Transverse colon (tissue), 4 donors: ENCODE results near the gene IL20. TPM values are rescaled to one million over a fixed set of nuclear protein-coding genes. Genes with fewer than 3 reads are reported as not detected.

Experiments
- DNase-seq: peaks from one replicate; pipeline ENCODE4 v3.0.0-alpha.2; 2019
- H3K27ac ChIP-seq, 4 donors: fragments of 200-600 bp; sonication (generic); 2 replicates each; pipeline ENCODE4 v1.5.1; 2016 to 2018; ENCODE audit warnings: inconsistent platforms in 4 of 4
- H3K27me3 ChIP-seq: fragments of 200-600 bp; sonication (generic); 2 replicates; pipeline ENCODE4 v1.5.1; 2017; ENCODE audit warnings: inconsistent platforms
- H3K36me3 ChIP-seq, 4 donors: fragments of 200-600 bp; sonication (generic); 2 replicates each; pipeline ENCODE4 v1.5.1; 2017 to 2019; ENCODE audit warnings: inconsistent platforms in 4 of 4
- H3K4me1 ChIP-seq, 4 donors: fragments of 200-600 bp; sonication (generic); 2 replicates each; pipeline ENCODE4 v1.5.1; 2017 to 2020; ENCODE audit warnings: inconsistent platforms in 4 of 4
- H3K4me3 ChIP-seq, 4 donors: fragments of 200-600 bp; sonication (generic); 1 replicate in 1 of 4; 2 replicates in 3 of 4; pipeline versions ENCODE4 v1.5.1 to v1.6.1; 2017 to 2019; ENCODE audit warnings: inconsistent platforms in 4 of 4
- H3K9me3 ChIP-seq, 2 donors: fragments of 200-600 bp; sonication (generic); 2 replicates each; pipeline ENCODE4 v1.5.1; 2017 to 2019; ENCODE audit warnings: inconsistent platforms in 2 of 2
- EP300 ChIP-seq: sonication (generic); formaldehyde crosslinking; IDR thresholded peaks from one replicate; pipeline ENCODE4 v1.6.1; 2017; ENCODE audit warnings: antibody characterized with exemption, low read depth
- POLR2A ChIP-seq: fragments of 450-650 bp; IDR thresholded peaks from one replicate; pipeline ENCODE4 v1.6.1; 2016; ENCODE audit warnings: antibody characterized with exemption, mild to moderate bottlenecking, moderate library complexity
- POLR2AphosphoS5 ChIP-seq, 3 donors: sonication (generic); formaldehyde crosslinking; IDR thresholded peaks; one replicate each; pipeline ENCODE4 v1.6.1; 2016; ENCODE audit warnings: antibody characterized with exemption in 3 of 3
- WGBS, 2 donors: methylation state at CpG; one replicate each; pipeline ENCODE4 v1.1.5; 2018; ENCODE audit warnings: low coverage in 1 of 2; 5-methylcytosine and 5-hydroxymethylcytosine counted together
- in situ Hi-C, 4 donors: fragments of 200-750 bp; cut with MboI; loops; one replicate each; pipeline versions ENCODE4 v1.15.0 to v1.15.1; 2017; ENCODE audit warnings: low sequenced_read_pairs in 3 of 4, low pct_ligation_motif_present in 1 of 4, low pct_unique_long_range_greater_than_20kb in 1 of 4
- intact Hi-C: fragments of 100-400 bp; cut with DNase I; formaldehyde crosslinking; loops from one replicate; pipeline ENCODE4 v1.15.1; 2023; ENCODE audit warnings: low total_unique reads
- total RNA-seq, 4 donors: library from RNA; depleted of rRNA; stranded (reverse); fragments of >200 nt; gene quantifications; one replicate each; pipeline ENCODE4 v1.1.0, GENCODE V29; 2016
- TF ChIP-seq, protein P1 (sequence below), 5 experiments: fragments of 200-600 bp in 3 of 5; fragments of 450-650 bp in 2 of 5; sonication (generic) in 3 of 5; IDR thresholded peaks; 1 replicate in 2 of 5; 2 replicates in 3 of 5; pipeline ENCODE4 v1.5.1; 2016 to 2017; ENCODE audit warnings: antibody characterized with exemption in 5 of 5, inconsistent platforms in 3 of 5, mild to moderate bottlenecking in 2 of 5, moderate library complexity in 1 of 5

Gene IL20
- total RNA-seq, 4 donors from 2014 or later, result not detected

- no peak for DNase-seq
Observed at GRCh38 chr1:206829875-206830274, 35.5 kb upstream of the IL20 start.

GRCh38 chr1:206831650-206832049 is 33.8 kb upstream of the IL20 start:
- Histone ChIP-seq H3K36me3 (no peaks in the 10 kb centered on the region), H3K9me3 (no peaks in the 10 kb centered on the region), H3K4me1 (peaks cover 0 to 25% (median 0%) of the 10 kb centered on the region in 4 donors), H3K27me3 (peaks cover 5% of the 10 kb centered on the region), H3K27ac (no peak overlapping the region), H3K4me3 (no peak overlapping the region)
- TF ChIP-seq POLR2A, result no peak
- TF ChIP-seq POLR2AphosphoS5 (IDR thresholded peaks at IDR 0.05), result no peak
- TF ChIP-seq, protein P1, sequence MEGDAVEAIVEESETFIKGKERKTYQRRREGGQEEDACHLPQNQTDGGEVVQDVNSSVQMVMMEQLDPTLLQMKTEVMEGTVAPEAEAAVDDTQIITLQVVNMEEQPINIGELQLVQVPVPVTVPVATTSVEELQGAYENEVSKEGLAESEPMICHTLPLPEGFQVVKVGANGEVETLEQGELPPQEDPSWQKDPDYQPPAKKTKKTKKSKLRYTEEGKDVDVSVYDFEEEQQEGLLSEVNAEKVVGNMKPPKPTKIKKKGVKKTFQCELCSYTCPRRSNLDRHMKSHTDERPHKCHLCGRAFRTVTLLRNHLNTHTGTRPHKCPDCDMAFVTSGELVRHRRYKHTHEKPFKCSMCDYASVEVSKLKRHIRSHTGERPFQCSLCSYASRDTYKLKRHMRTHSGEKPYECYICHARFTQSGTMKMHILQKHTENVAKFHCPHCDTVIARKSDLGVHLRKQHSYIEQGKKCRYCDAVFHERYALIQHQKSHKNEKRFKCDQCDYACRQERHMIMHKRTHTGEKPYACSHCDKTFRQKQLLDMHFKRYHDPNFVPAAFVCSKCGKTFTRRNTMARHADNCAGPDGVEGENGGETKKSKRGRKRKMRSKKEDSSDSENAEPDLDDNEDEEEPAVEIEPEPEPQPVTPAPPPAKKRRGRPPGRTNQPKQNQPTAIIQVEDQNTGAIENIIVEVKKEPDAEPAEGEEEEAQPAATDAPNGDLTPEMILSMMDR (IDR thresholded peaks at IDR 0.05), result no peak
- no peak for TF ChIP-seq EP300
- in situ Hi-C loops, result no loop called here
- 73 to 77% methylated on average over 3 to 4 of the region's 4 CpGs for WGBS, 2 donors
- intact Hi-C loops, result no loop called here
- no peak for DNase-seq

More at GRCh38 chr1:206829875-206830274, 35.5 kb upstream of the IL20 start:
- Histone ChIP-seq H3K27me3 (no peaks in the 10 kb centered on the region), H3K4me1 (peaks cover 0 to 25% (median 0%) of the 10 kb centered on the region in 4 donors), H3K9me3 (no peaks in the 10 kb centered on the region), H3K36me3 (no peaks in the 10 kb centered on the region), H3K27ac (no peak overlapping the region), H3K4me3 (no peak overlapping the region)
- in situ Hi-C loops (no loop called here), intact Hi-C loops (no loop called here)
- WGBS, 2 donors, result 60 to 72% methylated on average over 1 to 2 of the region's 2 CpGs
- TF ChIP-seq POLR2AphosphoS5 (IDR thresholded peaks at IDR 0.05) (no peak), POLR2A (no peak), EP300 (no peak)
- TF ChIP-seq, protein P1 (IDR thresholded peaks at IDR 0.05), result no peak

DNA sequence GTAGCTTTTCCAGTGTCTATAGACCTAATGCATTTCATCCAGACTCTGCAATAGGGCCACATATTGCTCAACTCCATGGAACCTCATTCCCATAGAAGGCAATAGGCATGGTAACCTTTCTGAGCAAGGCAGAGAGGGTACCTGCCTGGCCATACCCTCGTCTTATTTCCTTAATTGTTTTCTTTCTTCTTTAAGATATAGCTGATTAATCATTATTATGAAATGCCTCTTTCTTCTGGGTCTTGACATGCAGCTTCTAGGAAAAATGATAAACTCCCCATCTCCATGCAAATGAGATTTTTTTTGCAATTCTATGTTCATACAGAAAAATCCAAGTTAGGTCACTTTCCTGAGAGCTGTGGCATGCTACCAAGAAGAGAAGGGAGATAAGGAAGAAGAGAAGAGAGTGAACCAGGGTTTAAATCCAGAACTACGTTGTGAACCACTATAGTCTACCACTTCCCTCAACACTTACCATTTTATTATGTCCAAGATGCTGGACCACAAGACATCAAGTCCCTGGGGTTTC is 33.0 kb upstream of the IL20 start:
- in situ Hi-C loops, result no loop called here
- TF ChIP-seq, protein P1 (IDR thresholded peaks at IDR 0.05), result no peak
- TF ChIP-seq EP300 (no peak), POLR2AphosphoS5 (IDR thresholded peaks at IDR 0.05) (no peak), POLR2A (no peak)
- WGBS, 2 donors, result 55 to 63% methylated on average over 2 of the region's 2 CpGs

DNA sequence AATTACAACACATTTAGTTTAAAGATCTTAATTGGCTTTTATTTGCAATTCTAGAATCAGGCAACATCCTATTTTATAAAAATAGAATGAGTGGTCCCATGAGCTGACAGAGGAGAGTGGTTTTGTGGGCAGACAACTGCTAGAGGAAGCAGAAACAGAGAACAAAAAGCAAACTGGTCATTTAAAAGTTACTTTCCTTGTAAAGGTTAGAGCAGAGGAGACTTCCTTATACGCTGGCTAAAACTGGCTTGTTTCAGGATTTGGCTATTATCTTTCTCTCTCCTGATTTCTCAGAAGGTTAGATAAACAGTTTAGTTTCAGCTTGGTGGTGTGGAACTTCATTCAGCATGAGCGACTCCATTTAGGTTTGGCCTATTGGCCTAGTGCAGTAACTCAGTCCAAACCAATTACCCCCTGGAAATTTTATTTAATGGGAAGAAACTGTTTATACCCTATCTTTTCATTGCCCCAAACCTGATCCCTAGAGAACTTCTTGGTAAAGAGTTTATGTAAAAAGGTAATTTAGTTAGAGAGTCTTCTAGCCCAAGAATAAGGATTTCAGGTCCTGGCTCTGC is 32.2 kb upstream of the IL20 start:
- 60 to 71% methylated on average over 2 of the region's 2 CpGs for WGBS, 2 donors
- H3K4me3 ChIP-seq, result no peak overlapping the region
- H3K36me3 ChIP-seq, result no peaks in the 10 kb centered on the region
- intact Hi-C loops (no loop called here), in situ Hi-C loops (no loop called here)
- DNase-seq, result no peak
- H3K9me3 ChIP-seq, result no peaks in the 10 kb centered on the region
- H3K27ac ChIP-seq, result no peak overlapping the region
- H3K4me1 ChIP-seq, result peaks cover 0 to 25% (median 0%) of the 10 kb centered on the region in 4 donors
- TF ChIP-seq, protein P1 (IDR thresholded peaks at IDR 0.05), result no peak
- TF ChIP-seq POLR2AphosphoS5 (IDR thresholded peaks at IDR 0.05) (no peak), POLR2A (no peak), EP300 (no peak)
- H3K27me3 ChIP-seq, result peaks cover 15% of the 10 kb centered on the region

More for the DNA sequence above, 33.0 kb upstream of the IL20 start:
- Histone ChIP-seq H3K27me3 (peaks cover 12% of the 10 kb centered on the region), H3K9me3 (no peaks in the 10 kb centered on the region), H3K27ac (no peak overlapping the region), H3K36me3 (no peaks in the 10 kb centered on the region), H3K4me1 (peaks cover 0 to 25% (median 0%) of the 10 kb centered on the region in 4 donors), H3K4me3 (no peak overlapping the region)
- intact Hi-C loops, result no loop called here
- DNase-seq, result no peak
